ENCODE measurements around the gene NSFL1C.

DNA sequence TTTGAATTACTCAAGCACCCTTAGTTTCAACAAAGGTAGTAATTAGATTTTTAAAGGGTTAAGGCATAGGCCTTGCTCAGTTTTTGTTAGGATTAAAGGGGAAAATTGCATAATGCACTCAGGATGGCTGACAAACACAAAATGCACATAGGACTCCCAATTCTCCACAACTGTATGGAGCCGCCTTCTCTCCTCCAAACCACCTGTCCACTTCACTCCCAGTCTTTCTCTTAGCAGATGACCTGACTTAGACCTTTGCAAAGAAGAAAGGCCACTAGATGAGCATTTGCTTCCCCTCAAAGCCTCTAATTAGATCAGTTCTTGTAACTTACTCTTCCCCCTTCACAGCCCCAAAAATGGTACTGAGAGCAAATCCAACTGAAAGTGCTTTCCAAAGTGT, 20.1 kb downstream of the NSFL1C start:
- TF ChIP-seq, protein P1, sequence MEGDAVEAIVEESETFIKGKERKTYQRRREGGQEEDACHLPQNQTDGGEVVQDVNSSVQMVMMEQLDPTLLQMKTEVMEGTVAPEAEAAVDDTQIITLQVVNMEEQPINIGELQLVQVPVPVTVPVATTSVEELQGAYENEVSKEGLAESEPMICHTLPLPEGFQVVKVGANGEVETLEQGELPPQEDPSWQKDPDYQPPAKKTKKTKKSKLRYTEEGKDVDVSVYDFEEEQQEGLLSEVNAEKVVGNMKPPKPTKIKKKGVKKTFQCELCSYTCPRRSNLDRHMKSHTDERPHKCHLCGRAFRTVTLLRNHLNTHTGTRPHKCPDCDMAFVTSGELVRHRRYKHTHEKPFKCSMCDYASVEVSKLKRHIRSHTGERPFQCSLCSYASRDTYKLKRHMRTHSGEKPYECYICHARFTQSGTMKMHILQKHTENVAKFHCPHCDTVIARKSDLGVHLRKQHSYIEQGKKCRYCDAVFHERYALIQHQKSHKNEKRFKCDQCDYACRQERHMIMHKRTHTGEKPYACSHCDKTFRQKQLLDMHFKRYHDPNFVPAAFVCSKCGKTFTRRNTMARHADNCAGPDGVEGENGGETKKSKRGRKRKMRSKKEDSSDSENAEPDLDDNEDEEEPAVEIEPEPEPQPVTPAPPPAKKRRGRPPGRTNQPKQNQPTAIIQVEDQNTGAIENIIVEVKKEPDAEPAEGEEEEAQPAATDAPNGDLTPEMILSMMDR (IDR thresholded peaks at IDR 0.05; ENCODE audit: borderline replicate concordance, extremely low read depth, low read length, poor library complexity, severe bottlenecking) = no peak
- no peak for TF ChIP-seq EZH2 (IDR thresholded peaks at IDR 0.05; ENCODE audit: borderline replicate concordance, low read depth, low read length, severe bottlenecking)
